CD4-positive, CD25-positive, alpha-beta regulatory T cell (primary cell): ENCODE results near the gene C3orf20. TPM values are rescaled to one million over a fixed set of nuclear protein-coding genes. Genes with fewer than 3 reads are reported as not detected.
A peak's percentile ranks its signal among the peaks of the same experiment; 100 is the strongest.
"Not testable (repeated sequence)": the region's sequence is repeated elsewhere in the genome, so short reads cannot be mapped to it uniquely, and the experiment has no call there.

ENCODE experiments used
- ATAC-seq, 2 donors: fragments of 150-1000 bp; cut with Tn5 transposase; one replicate each; pipeline ENCODE4 v1.10.0; 2021; ENCODE audit warnings: low read depth in 2 of 2, moderate number of reproducible peaks in 2 of 2, moderate library complexity in 1 of 2
- DNase-seq, 3 donors: peaks; one replicate each; pipeline versions ENCODE4 v3.0.0 to v3.0.0-alpha.2; 2012 to 2022; ENCODE audit warnings: mixed read lengths in 1 of 3
- H3K27ac ChIP-seq: one replicate; pipeline ENCODE4 v1.7.0; 2013; ENCODE audit warnings: mild to moderate bottlenecking, low read length; ENCODE audit not compliant: insufficient read depth, poor library complexity, severe bottlenecking
- H3K27me3 ChIP-seq: one replicate; pipeline ENCODE4 v1.7.0; 2013; ENCODE audit warnings: low read length; ENCODE audit not compliant: control insufficient read depth, insufficient read depth
- H3K36me3 ChIP-seq: one replicate; pipeline ENCODE4 v1.7.0; 2013; ENCODE audit warnings: mild to moderate bottlenecking, low read length, moderate library complexity; ENCODE audit not compliant: control insufficient read depth, insufficient read depth
- H3K4me1 ChIP-seq: 2 replicates; pipeline ENCODE4 v1.7.0; 2013; ENCODE audit warnings: mild to moderate bottlenecking, low read length; ENCODE audit not compliant: insufficient read depth, control insufficient read depth, poor library complexity, severe bottlenecking
- H3K4me3 ChIP-seq: one replicate; pipeline ENCODE4 v1.7.0; 2013; ENCODE audit warnings: low read depth, mild to moderate bottlenecking, low read length, moderate library complexity
- H3K9me3 ChIP-seq, 2 experiments: 1 replicate in 1 of 2; 2 replicates in 1 of 2; pipeline ENCODE4 v1.7.0; 2013; ENCODE audit warnings: low read length in 2 of 2, mild to moderate bottlenecking in 1 of 2, moderate library complexity in 1 of 2; ENCODE audit not compliant: control insufficient read depth in 2 of 2
- H3K27ac Mint-ChIP-seq, 3 donors: one replicate each; pipeline ENCODE4 v1.8.0; 2020 to 2022; ENCODE audit warnings: mild to moderate bottlenecking in 3 of 3, mixed read lengths in 3 of 3, moderate library complexity in 2 of 3
- H3K27me3 Mint-ChIP-seq: one replicate; pipeline ENCODE4 v1.8.0; 2022; ENCODE audit warnings: mild to moderate bottlenecking, mixed read lengths
- H3K36me3 Mint-ChIP-seq: one replicate; pipeline ENCODE4 v1.8.0; 2020; ENCODE audit warnings: mixed read lengths
- H3K4me1 Mint-ChIP-seq, 4 donors: one replicate each; pipeline ENCODE4 v1.8.0; 2020 to 2022; ENCODE audit warnings: mixed read lengths in 4 of 4, mild to moderate bottlenecking in 1 of 4
- H3K4me3 Mint-ChIP-seq, 4 donors: one replicate each; pipeline ENCODE4 v1.8.0; 2020 to 2022; ENCODE audit warnings: mild to moderate bottlenecking in 4 of 4, mixed read lengths in 4 of 4, moderate library complexity in 3 of 4
- H3K9me3 Mint-ChIP-seq, 7 donors: one replicate each; pipeline ENCODE4 v1.8.0; 2020 to 2022; ENCODE audit warnings: mixed read lengths in 7 of 7, mild to moderate bottlenecking in 3 of 7, moderate library complexity in 2 of 7
- polyA plus RNA-seq, 4 donors: library from polyadenylated mRNA; unstranded; fragments of 300-500 nt; fragmentation: Illumina TruSeq; gene quantifications; one replicate each; pipeline ENCODE4 v1.2.3, GENCODE V29; 2021
- total RNA-seq: library from RNA; stranded (reverse); gene quantifications from one replicate; pipeline ENCODE4 v1.2.3, GENCODE V29; 2022

The C3orf20 gene
- total and polyA plus RNA-seq, 5 donors from 2014 or later = 0.37 TPM; not detected in 4

GRCh38 chr3:14651440-14652251 lies 23.3 kb upstream of the C3orf20 start, which contains the start of gene CCDC174:
TSS of gene CCDC174 (plus strand) at chr3:14651762. CDS start at chr3:14651837, 75 bp downstream.
- Mint-ChIP-seq H3K9me3 (peaks cover 0 to 2% (median 0%) of the 10 kb centered on the region in 7 donors), H3K36me3 (peaks cover 17% of the 10 kb centered on the region), H3K4me1 (peaks cover 4 to 66% (median 23%) of the 10 kb centered on the region in 4 donors), H3K27ac (peak within 1 kb of the TSS; percentile 99 to 100 (median 100)), H3K4me3 (peak within 1 kb of the TSS; percentile 77 to 97 (median 86)), H3K27me3 (no peaks in the 10 kb centered on the region)
- Histone ChIP-seq H3K27ac (peak within 1 kb of the TSS; percentile 99), H3K36me3 (peaks cover 22% of the 10 kb centered on the region), H3K27me3 (no peaks in the 10 kb centered on the region), H3K4me1 (peaks cover 24% of the 10 kb centered on the region), H3K4me3 (peak within 1 kb of the TSS; percentile 96), H3K9me3 (no peaks in the 10 kb centered on the region)
- peak; percentile 93 to 100 (median 97) for DNase-seq
- ATAC-seq = peak; percentile 98 to 99

DNA sequence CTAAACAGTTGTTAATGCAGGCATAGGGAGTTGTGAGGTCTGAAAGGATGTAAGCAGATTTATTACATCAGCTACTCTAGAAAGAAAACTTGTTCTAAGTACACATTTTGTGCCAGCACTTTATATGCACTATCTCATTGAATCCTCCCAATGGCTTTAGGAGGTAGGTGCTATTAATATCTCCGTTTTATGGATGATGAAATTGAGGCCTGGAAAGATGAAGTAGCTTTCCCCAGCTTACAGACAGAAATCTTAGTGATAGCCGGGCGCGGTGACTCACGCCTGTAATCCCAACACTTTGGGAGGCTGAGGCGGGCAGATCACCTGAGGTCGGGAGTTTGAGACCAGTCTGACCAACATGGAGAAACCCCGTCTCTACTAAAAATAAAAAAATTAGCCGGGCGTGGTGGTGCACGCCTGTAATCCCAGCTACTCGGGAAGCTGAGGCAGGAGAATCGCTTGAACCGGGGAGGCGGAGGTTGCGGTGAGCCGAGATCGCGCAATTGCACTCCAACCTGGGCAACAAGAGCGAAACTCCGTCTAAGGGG lies 22.5 kb upstream of the C3orf20 start:
- H3K27me3 ChIP-seq, H3K9me3 Mint-ChIP-seq, H3K27me3 Mint-ChIP-seq, ATAC-seq, H3K9me3 ChIP-seq, DNase-seq: not testable (repeated sequence)
- peaks cover 24% of the 10 kb centered on the region for H3K36me3 Mint-ChIP-seq
- peaks cover 6 to 74% (median 30%) of the 10 kb centered on the region in 4 donors for H3K4me1 Mint-ChIP-seq
- peak overlapping the region; percentile 96 for H3K4me3 ChIP-seq
- peak overlapping the region; percentile 99 to 100 (median 100) for H3K27ac Mint-ChIP-seq
- peak overlapping the region; percentile 77 to 97 (median 86) for H3K4me3 Mint-ChIP-seq
- peak overlapping the region; percentile 99 for H3K27ac ChIP-seq
- H3K4me1 ChIP-seq = peaks cover 24% of the 10 kb centered on the region
- peaks cover 30% of the 10 kb centered on the region for H3K36me3 ChIP-seq

DNA sequence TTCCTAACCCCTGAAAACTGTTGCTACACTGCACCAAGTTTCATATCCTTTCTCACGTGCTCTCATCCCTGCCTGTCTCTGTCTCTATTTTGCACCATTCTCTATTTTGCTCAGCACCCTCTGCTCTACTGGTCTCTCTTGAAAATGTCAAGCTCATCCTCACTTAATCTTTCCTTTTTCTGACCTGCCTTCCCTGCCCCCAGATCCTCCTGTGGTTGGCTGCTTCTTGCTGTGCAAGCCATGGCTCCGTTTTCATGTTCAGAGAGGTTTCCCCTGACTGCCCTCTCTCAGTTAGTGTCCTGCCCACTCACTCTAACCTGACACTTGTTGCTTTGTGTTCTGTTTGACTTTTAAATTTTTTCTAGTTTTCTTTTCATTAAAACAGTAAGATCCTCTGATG lies 17.4 kb upstream of the C3orf20 start:
- Mint-ChIP-seq H3K27ac (peak overlapping the region; percentile 33 to 68 (median 34)), H3K4me3 (peak overlapping the region in 1 of 4 donors; percentile 36), H3K9me3 (no peaks in the 10 kb centered on the region)

DNA sequence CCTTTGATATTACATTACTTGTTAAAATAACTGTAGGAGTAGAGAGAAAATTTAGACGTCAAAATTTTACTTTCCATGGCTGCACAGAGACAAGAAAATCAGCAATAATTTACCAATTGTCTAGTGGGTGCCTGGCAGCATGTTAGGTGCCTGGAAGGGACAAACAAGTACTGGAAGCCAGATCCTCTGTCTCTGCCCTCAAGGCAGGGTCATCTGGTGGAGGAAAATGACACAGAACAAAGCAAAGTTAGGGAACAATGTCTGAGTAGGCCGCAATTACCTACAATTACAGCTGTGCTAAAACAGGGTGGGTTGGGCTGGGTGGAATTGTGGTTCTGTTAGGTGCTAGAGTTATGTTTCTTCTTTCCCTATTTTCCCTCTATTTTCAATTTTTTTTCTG lies 16.0 kb upstream of the C3orf20 start:
- H3K27me3 ChIP-seq = no peaks in the 10 kb centered on the region
- no peaks in the 10 kb centered on the region for H3K27me3 Mint-ChIP-seq

More for the DNA sequence above, 17.4 kb upstream of the C3orf20 start:
- no peak overlapping the region for H3K27ac ChIP-seq
- no peak for ATAC-seq
- DNase-seq = no peak
- H3K27me3 ChIP-seq = no peaks in the 10 kb centered on the region
- H3K4me1 Mint-ChIP-seq = peaks cover 6 to 53% (median 29%) of the 10 kb centered on the region in 4 donors
- peaks cover 55% of the 10 kb centered on the region for H3K36me3 Mint-ChIP-seq
- H3K36me3 ChIP-seq = peaks cover 80% of the 10 kb centered on the region
- no peak overlapping the region for H3K4me3 ChIP-seq
- H3K27me3 Mint-ChIP-seq = no peaks in the 10 kb centered on the region
- no peaks in the 10 kb centered on the region for H3K9me3 ChIP-seq
- H3K4me1 ChIP-seq = peaks cover 17% of the 10 kb centered on the region

GRCh38 chr3:14660942-14661341 lies 14.0 kb upstream of the C3orf20 start:
- H3K9me3 Mint-ChIP-seq = no peaks in the 10 kb centered on the region
- Histone ChIP-seq H3K9me3 (no peaks in the 10 kb centered on the region), H3K27me3 (no peaks in the 10 kb centered on the region), H3K4me3 (no peak overlapping the region), H3K4me1 (no peaks in the 10 kb centered on the region), H3K36me3 (peaks cover 97% of the 10 kb centered on the region), H3K27ac (no peak overlapping the region)
- no peak for ATAC-seq
- H3K4me3 Mint-ChIP-seq = no peak overlapping the region
- DNase-seq = no peak
- H3K4me1 Mint-ChIP-seq = peaks cover 6 to 27% (median 19%) of the 10 kb centered on the region in 4 donors
- peaks cover 65% of the 10 kb centered on the region for H3K36me3 Mint-ChIP-seq
- H3K27ac Mint-ChIP-seq = no peak overlapping the region
- H3K27me3 Mint-ChIP-seq = no peaks in the 10 kb centered on the region

More for the DNA sequence above, 16.0 kb upstream of the C3orf20 start:
- H3K27ac Mint-ChIP-seq = peak overlapping the region in 1 of 3 donors; percentile 12
- peaks cover 3% of the 10 kb centered on the region for H3K4me1 ChIP-seq
- no peak overlapping the region for H3K4me3 ChIP-seq
- H3K4me3 Mint-ChIP-seq = no peak overlapping the region
- H3K36me3 ChIP-seq = peaks cover 94% of the 10 kb centered on the region
- DNase-seq = no peak
- no peak overlapping the region for H3K27ac ChIP-seq
- peaks cover 6 to 40% (median 23%) of the 10 kb centered on the region in 4 donors for H3K4me1 Mint-ChIP-seq
- peaks cover 60% of the 10 kb centered on the region for H3K36me3 Mint-ChIP-seq
- ATAC-seq = no peak
- no peaks in the 10 kb centered on the region for H3K9me3 ChIP-seq
- H3K9me3 Mint-ChIP-seq = no peaks in the 10 kb centered on the region

- peaks cover 4 to 7% (median 6%) of the 10 kb centered on the region in 4 donors for H3K4me1 Mint-ChIP-seq
Measured at GRCh38 chr3:14663396-14664135, 11.4 kb upstream of the C3orf20 start.

DNA sequence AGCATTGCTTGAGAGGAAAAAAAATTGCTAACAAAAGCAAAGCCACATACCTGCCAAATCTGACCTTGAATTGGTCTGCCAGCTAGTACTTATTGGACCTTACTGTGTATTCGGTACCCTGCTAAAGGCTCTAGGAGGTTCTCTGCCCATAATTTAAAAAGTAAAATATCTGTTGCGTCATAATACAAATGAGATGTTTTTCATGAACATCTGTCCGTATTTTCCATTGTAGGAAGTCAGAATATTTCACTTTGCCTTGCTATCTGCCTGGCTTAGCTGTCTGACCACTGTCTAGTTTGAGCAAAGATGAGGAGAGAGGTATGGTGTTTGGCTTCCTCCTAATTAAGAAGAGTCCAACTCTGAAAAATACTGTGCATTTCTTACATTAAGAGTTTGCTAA lies 10.8 kb upstream of the C3orf20 start:
- Mint-ChIP-seq H3K27me3 (no peaks in the 10 kb centered on the region), H3K36me3 (peaks cover 53% of the 10 kb centered on the region), H3K4me1 (peaks cover 4 to 7% (median 6%) of the 10 kb centered on the region in 4 donors), H3K27ac (peak overlapping the region in 1 of 3 donors; percentile 52), H3K9me3 (no peaks in the 10 kb centered on the region), H3K4me3 (no peak overlapping the region)
- Histone ChIP-seq H3K4me1 (no peaks in the 10 kb centered on the region), H3K36me3 (peaks cover 96% of the 10 kb centered on the region), H3K9me3 (no peaks in the 10 kb centered on the region), H3K27me3 (no peaks in the 10 kb centered on the region), H3K4me3 (no peak overlapping the region), H3K27ac (no peak overlapping the region)
- ATAC-seq (no peak), DNase-seq (no peak)

More at GRCh38 chr3:14663396-14664135, 11.4 kb upstream of the C3orf20 start:
- Mint-ChIP-seq H3K36me3 (peaks cover 58% of the 10 kb centered on the region), H3K27me3 (no peaks in the 10 kb centered on the region), H3K4me3 (no peak overlapping the region), H3K9me3 (no peaks in the 10 kb centered on the region), H3K27ac (peak overlapping the region in 2 of 3 donors; percentile 41 to 51)
- ATAC-seq (no peak), DNase-seq (no peak)
- H3K9me3 ChIP-seq = no peaks in the 10 kb centered on the region
- no peak overlapping the region for H3K4me3 ChIP-seq
- H3K36me3 ChIP-seq = peaks cover 96% of the 10 kb centered on the region
- no peaks in the 10 kb centered on the region for H3K4me1 ChIP-seq
- no peaks in the 10 kb centered on the region for H3K27me3 ChIP-seq
- H3K27ac ChIP-seq = no peak overlapping the region
